K562 (cell line): Measurements from ENCODE around the gene KCNA2. TPM values are rescaled to one million over a fixed set of nuclear protein-coding genes. Genes with fewer than 3 reads are reported as not detected.

Source experiments
- ATAC-seq: fragments of 200-7000 bp; cut with Tn5 transposase; 3 replicates; pipeline ENCODE4 v1.9.1; 2020; ENCODE audit warnings: moderate library complexity
- BruUV-seq: library from RNA; stranded (reverse); fragments of 400-500 nt; replicated peaks from 2 replicates; lab custom pipeline; 2021; lab: Mats Ljungman, UMichigan
- CTCF ChIA-PET: fragments of 300-600 bp; formaldehyde crosslinking; extraction: SDS; loops from one replicate; lab custom pipeline; 2021; ENCODE audit warnings: low intra/inter-chr PET ratio; lab: Yijun Ruan, JAX
- POLR2A ChIA-PET: fragments of 300-600, 350-650 bp; sonication (Branson Sonifier 250); formaldehyde crosslinking; extraction: SDS; loops from one replicate; lab custom pipeline; 2021; ENCODE audit warnings: antibody characterized with exemption, inconsistent platforms; lab: Yijun Ruan, JAX
- DNase-seq, 4 experiments: peaks; one replicate each; pipeline versions ENCODE4 v3.0.0 to v3.0.0-alpha.2; 2011 to 2018; ENCODE audit warnings: low spot score in 3 of 4, mixed read lengths in 3 of 4; ENCODE audit errors: extremely low read depth in 1 of 4
- FAIRE-seq: peaks from 2 replicates; lab custom pipeline; 2011; peaks lifted over from hg19 to GRCh38; lab: Jason Lieb, UNC
- H2AFZ ChIP-seq: 2 replicates; pipeline ENCODE4 v1.6.0; 2011; ENCODE audit warnings: low read depth, low read length, control low read depth, inconsistent platforms
- H3K27ac ChIP-seq: fragments of 200-600 bp; 3 replicates; pipeline ENCODE4 v1.8.0; 2011; ENCODE audit warnings: low read depth, mild to moderate bottlenecking, control low read depth, inconsistent platforms, low read length, moderate library complexity, mixed read lengths; ENCODE audit errors: extremely low read depth
- H3K27me3 ChIP-seq, 2 experiments: fragments of 300-600 bp in 1 of 2; 2 replicates in 1 of 2; 3 replicates in 1 of 2; pipeline versions ENCODE4 v1.6.0 to v1.8.0; 2011; ENCODE audit warnings: inconsistent platforms in 2 of 2, low read length in 2 of 2, mild to moderate bottlenecking in 1 of 2, mixed read lengths in 1 of 2, moderate library complexity in 1 of 2; ENCODE audit not compliant: control insufficient read depth in 2 of 2, insufficient read depth in 2 of 2
- H3K36me3 ChIP-seq: fragments of 300-600 bp; 3 replicates; pipeline ENCODE4 v1.8.0; 2011; ENCODE audit warnings: mild to moderate bottlenecking, low read length, inconsistent platforms; ENCODE audit not compliant: control insufficient read depth, insufficient read depth
- H3K4me1 ChIP-seq, 2 experiments: fragments of 200-600 bp in 1 of 2; replicated peaks in 1 of 2; 2 replicates in 1 of 2; 3 replicates in 1 of 2; pipeline versions ENCODE4 v1.5.1 to v1.8.0; 2011; ENCODE audit warnings: inconsistent platforms in 2 of 2, low read length in 2 of 2, mild to moderate bottlenecking in 1 of 2, mixed read lengths in 1 of 2, moderate library complexity in 1 of 2; ENCODE audit not compliant: control insufficient read depth in 2 of 2, insufficient read depth in 2 of 2
- H3K4me2 ChIP-seq: 2 replicates; pipeline ENCODE4 v1.6.1; 2011; ENCODE audit warnings: low read length, control low read depth, inconsistent platforms, mixed read lengths; ENCODE audit not compliant: insufficient read depth
- H3K4me3 ChIP-seq: fragments of 200-600 bp; sonication (generic), shearing (Covaris generic); 2 replicates; pipeline ENCODE4 v1.5.1; 2016; ENCODE audit warnings: control low read depth, inconsistent platforms
- H3K79me2 ChIP-seq: fragments of 200-600 bp; 3 replicates; pipeline ENCODE4 v1.8.0; 2011; ENCODE audit warnings: low read length, inconsistent platforms; ENCODE audit not compliant: control insufficient read depth, insufficient read depth
- H3K9ac ChIP-seq, 2 experiments: 2 replicates each; pipeline versions ENCODE4 v1.6.0 to v1.6.1; 2011; ENCODE audit warnings: low read depth in 2 of 2, low read length in 2 of 2, control low read depth in 1 of 2, inconsistent platforms in 1 of 2, mild to moderate bottlenecking in 1 of 2, mixed read lengths in 1 of 2; ENCODE audit not compliant: insufficient read depth in 1 of 2
- H3K9me1 ChIP-seq: one replicate; pipeline ENCODE4 v1.6.0; 2011; ENCODE audit warnings: inconsistent platforms, mild to moderate bottlenecking, low read length, moderate library complexity; ENCODE audit not compliant: control insufficient read depth, insufficient read depth
- H3K9me3 ChIP-seq: replicated peaks from 2 replicates; pipeline ENCODE4 v1.5.1; 2011; ENCODE audit warnings: low read depth, low read length, inconsistent platforms; ENCODE audit not compliant: control insufficient read depth, insufficient read depth
- H4K20me1 ChIP-seq: replicated peaks from 2 replicates; pipeline ENCODE4 v1.6.1; 2011; ENCODE audit warnings: low read length, inconsistent platforms, mixed read lengths; ENCODE audit not compliant: control insufficient read depth, insufficient read depth
- CREBBP ChIP-seq: IDR thresholded peaks from one replicate; pipeline ENCODE4 v1.6.1; 2012; ENCODE audit warnings: low read depth, mild to moderate bottlenecking, control low read depth, inconsistent platforms, low read length
- FUS ChIP-seq: fragments of 200-400 bp; formaldehyde crosslinking; optimal IDR thresholded peaks from 2 replicates; pipeline ENCODE3; 2017; ENCODE audit warnings: low read depth, low read length
- MTA3 ChIP-seq: fragments of 450-650 bp; formaldehyde crosslinking; IDR thresholded peaks from 2 replicates; pipeline ENCODE4 v1.6.1; 2017; ENCODE audit warnings: mild to moderate bottlenecking, borderline replicate concordance
- RBBP5 ChIP-seq: fragments of 200-600 bp; sonication (generic); IDR thresholded peaks from 2 replicates; pipeline ENCODE4 v1.6.1; 2012; ENCODE audit warnings: borderline replicate concordance, mild to moderate bottlenecking, low read length, control low read depth, inconsistent platforms; ENCODE audit not compliant: insufficient read depth, poor library complexity, severe bottlenecking
- TAF1 ChIP-seq: IDR thresholded peaks from 2 replicates; pipeline ENCODE4 v1.6.1; 2011; ENCODE audit warnings: mild to moderate bottlenecking, low read length, moderate library complexity; ENCODE audit not compliant: insufficient read depth, control insufficient read depth, severe bottlenecking; ENCODE audit errors: extremely low read depth
- WGBS: fragments of 100-300 bp; shearing (Covaris generic); methylation state at CpG from one replicate; pipeline ENCODE4 v1.1.6; 2016; ENCODE audit warnings: low coverage, mixed read lengths; ENCODE audit not compliant: insufficient coverage; ENCODE audit errors: missing lambda C conversion rate; 5-methylcytosine and 5-hydroxymethylcytosine counted together
- in situ Hi-C: fragments of 300-500 bp; cut with MboI; formaldehyde crosslinking; loops from 4 replicates; pipeline ENCODE4 v1.15.0; 2018; ENCODE audit warnings: inconsistent platforms, mixed read lengths
- intact Hi-C: fragments of 100-400 bp; cut with micrococcal nuclease; formaldehyde crosslinking; loops from 2 replicates; pipeline ENCODE4 v1.14.2; 2022
- polyA plus RNA-seq, 8 experiments: library from polyadenylated mRNA; depleted of rRNA in 4 of 8; stranded (reverse) in 5 of 8; unstranded in 3 of 8; fragments of >200 nt; fragmentation: Nextera tagmentation in 2 of 8; fragmentation: Illumina TruSeq in 1 of 8; extraction: Ambion mirVana in 2 of 8; extraction: Trizol in 1 of 8; gene quantifications; 2 replicates each; pipeline versions ENCODE4 v1.2.1 to v1.2.3, GENCODE V29; 2011 to 2014; ENCODE audit warnings: inconsistent platforms in 1 of 8, missing spikeins in 1 of 8
- total RNA-seq, 7 experiments: library from RNA; depleted of rRNA in 6 of 7; stranded (reverse); fragments of >200 nt in 6 of 7; fragmentation: Illumina TruSeq in 2 of 7; extraction: Trizol in 2 of 7; gene quantifications; 2 replicates each; pipeline versions ENCODE4 v1.2.1 to v1.2.3, GENCODE V29; 2011 to 2021; ENCODE audit warnings: low replicate concordance in 1 of 7
- TF ChIP-seq, protein P1 (sequence below), 2 experiments: fragments of 450-650 bp; formaldehyde crosslinking in 1 of 2; IDR thresholded peaks; 2 replicates each; pipeline versions ENCODE4 v1.4.0 to v1.6.1; 2014 to 2020; ENCODE audit warnings: mild to moderate bottlenecking in 2 of 2, borderline replicate concordance in 1 of 2, low read depth in 1 of 2
- TF ChIP-seq, protein P2 (sequence below): sonication (generic); formaldehyde crosslinking; IDR thresholded peaks from 2 replicates; pipeline ENCODE4 v1.8.0; 2022; ENCODE audit warnings: mild to moderate bottlenecking, missing genetic modification reagents, borderline replicate concordance
- TF ChIP-seq, protein P3 (sequence below): fragments of 450-650 bp; IDR thresholded peaks from 2 replicates; pipeline ENCODE4 v1.7.1; 2018; ENCODE audit warnings: mild to moderate bottlenecking, low read depth; ENCODE audit not compliant: partially characterized antibody

Gene KCNA2
- total and polyA plus RNA-seq, 9 of the 15 experiments (the other 6 are each of a cell fraction or from before 2014, with no cell fraction given): not detected

DNA sequence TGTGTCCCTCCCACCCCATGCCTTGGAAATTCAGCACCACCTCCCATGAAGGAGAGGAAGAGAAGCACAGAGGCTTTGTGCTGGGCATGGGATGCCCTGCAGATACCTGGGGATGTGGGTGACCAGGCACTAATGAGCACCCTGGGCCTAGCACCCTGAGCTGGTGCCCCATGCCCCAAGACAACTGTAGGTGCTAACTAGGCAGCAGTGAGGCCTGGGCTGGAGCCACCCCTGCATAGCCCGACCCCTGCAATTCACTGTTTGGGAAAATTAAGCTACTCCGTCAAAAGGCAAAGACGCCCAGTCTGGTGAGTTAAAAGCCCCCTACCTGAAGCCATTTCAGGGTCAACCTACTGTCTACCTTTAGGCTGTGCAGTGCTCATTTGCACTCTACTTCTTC lies 5.4 kb downstream of the KCNA2 start:
- H2AFZ ChIP-seq: no peak overlapping the region
- CTCF ChIA-PET: no interaction called here
- no peaks in the 10 kb centered on the region for H3K4me1 ChIP-seq
- POLR2A ChIA-PET: no interaction called here
- no peaks in the 10 kb centered on the region for H3K9me1 ChIP-seq
- H3K27ac ChIP-seq: no peak overlapping the region
- no peaks in the 10 kb centered on the region for H3K36me3 ChIP-seq
- H3K4me3 ChIP-seq: no peak overlapping the region
- intact Hi-C loops (no loop called here), in situ Hi-C loops (no loop called here)
- H3K9ac ChIP-seq: no peak overlapping the region
- BruUV-seq: no TSS peak
- H4K20me1 ChIP-seq: peaks cover 11% of the 10 kb centered on the region
- peaks cover 33 to 39% of the 10 kb centered on the region in 2 experiments for H3K27me3 ChIP-seq
- no peaks in the 10 kb centered on the region for H3K79me2 ChIP-seq
- DNase-seq (no peak), ATAC-seq (no peak), FAIRE-seq (no peak)
- H3K9me3 ChIP-seq: no peaks in the 10 kb centered on the region
- 0% methylated on average over 3 of the region's 3 CpGs for WGBS
- H3K4me2 ChIP-seq: no peak overlapping the region
- TF ChIP-seq RBBP5 (no peak), MTA3 (no peak), TAF1 (no peak), FUS (no peak), CREBBP (no peak)
- TF ChIP-seq, protein P1, sequence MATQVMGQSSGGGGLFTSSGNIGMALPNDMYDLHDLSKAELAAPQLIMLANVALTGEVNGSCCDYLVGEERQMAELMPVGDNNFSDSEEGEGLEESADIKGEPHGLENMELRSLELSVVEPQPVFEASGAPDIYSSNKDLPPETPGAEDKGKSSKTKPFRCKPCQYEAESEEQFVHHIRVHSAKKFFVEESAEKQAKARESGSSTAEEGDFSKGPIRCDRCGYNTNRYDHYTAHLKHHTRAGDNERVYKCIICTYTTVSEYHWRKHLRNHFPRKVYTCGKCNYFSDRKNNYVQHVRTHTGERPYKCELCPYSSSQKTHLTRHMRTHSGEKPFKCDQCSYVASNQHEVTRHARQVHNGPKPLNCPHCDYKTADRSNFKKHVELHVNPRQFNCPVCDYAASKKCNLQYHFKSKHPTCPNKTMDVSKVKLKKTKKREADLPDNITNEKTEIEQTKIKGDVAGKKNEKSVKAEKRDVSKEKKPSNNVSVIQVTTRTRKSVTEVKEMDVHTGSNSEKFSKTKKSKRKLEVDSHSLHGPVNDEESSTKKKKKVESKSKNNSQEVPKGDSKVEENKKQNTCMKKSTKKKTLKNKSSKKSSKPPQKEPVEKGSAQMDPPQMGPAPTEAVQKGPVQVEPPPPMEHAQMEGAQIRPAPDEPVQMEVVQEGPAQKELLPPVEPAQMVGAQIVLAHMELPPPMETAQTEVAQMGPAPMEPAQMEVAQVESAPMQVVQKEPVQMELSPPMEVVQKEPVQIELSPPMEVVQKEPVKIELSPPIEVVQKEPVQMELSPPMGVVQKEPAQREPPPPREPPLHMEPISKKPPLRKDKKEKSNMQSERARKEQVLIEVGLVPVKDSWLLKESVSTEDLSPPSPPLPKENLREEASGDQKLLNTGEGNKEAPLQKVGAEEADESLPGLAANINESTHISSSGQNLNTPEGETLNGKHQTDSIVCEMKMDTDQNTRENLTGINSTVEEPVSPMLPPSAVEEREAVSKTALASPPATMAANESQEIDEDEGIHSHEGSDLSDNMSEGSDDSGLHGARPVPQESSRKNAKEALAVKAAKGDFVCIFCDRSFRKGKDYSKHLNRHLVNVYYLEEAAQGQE (IDR thresholded peaks at IDR 0.05; ENCODE audit: borderline replicate concordance): no peak
- TF ChIP-seq, protein P1 (CRISPR knock-in tag; IDR thresholded peaks at IDR 0.05; ENCODE audit: low read depth): no peak
- TF ChIP-seq, protein P2, sequence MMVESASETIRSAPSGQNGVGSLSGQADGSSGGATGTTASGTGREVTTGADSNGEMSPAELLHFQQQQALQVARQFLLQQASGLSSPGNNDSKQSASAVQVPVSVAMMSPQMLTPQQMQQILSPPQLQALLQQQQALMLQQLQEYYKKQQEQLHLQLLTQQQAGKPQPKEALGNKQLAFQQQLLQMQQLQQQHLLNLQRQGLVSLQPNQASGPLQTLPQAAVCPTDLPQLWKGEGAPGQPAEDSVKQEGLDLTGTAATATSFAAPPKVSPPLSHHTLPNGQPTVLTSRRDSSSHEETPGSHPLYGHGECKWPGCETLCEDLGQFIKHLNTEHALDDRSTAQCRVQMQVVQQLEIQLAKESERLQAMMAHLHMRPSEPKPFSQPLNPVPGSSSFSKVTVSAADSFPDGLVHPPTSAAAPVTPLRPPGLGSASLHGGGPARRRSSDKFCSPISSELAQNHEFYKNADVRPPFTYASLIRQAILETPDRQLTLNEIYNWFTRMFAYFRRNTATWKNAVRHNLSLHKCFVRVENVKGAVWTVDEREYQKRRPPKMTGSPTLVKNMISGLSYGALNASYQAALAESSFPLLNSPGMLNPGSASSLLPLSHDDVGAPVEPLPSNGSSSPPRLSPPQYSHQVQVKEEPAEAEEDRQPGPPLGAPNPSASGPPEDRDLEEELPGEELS: no peak
- TF ChIP-seq, protein P3, sequence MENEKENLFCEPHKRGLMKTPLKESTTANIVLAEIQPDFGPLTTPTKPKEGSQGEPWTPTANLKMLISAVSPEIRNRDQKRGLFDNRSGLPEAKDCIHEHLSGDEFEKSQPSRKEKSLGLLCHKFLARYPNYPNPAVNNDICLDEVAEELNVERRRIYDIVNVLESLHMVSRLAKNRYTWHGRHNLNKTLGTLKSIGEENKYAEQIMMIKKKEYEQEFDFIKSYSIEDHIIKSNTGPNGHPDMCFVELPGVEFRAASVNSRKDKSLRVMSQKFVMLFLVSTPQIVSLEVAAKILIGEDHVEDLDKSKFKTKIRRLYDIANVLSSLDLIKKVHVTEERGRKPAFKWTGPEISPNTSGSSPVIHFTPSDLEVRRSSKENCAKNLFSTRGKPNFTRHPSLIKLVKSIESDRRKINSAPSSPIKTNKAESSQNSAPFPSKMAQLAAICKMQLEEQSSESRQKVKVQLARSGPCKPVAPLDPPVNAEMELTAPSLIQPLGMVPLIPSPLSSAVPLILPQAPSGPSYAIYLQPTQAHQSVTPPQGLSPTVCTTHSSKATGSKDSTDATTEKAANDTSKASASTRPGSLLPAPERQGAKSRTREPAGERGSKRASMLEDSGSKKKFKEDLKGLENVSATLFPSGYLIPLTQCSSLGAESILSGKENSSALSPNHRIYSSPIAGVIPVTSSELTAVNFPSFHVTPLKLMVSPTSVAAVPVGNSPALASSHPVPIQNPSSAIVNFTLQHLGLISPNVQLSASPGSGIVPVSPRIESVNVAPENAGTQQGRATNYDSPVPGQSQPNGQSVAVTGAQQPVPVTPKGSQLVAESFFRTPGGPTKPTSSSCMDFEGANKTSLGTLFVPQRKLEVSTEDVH: no peak
